Measurements from ENCODE around the gene LRRC18.

The LRRC18 gene

DNA sequence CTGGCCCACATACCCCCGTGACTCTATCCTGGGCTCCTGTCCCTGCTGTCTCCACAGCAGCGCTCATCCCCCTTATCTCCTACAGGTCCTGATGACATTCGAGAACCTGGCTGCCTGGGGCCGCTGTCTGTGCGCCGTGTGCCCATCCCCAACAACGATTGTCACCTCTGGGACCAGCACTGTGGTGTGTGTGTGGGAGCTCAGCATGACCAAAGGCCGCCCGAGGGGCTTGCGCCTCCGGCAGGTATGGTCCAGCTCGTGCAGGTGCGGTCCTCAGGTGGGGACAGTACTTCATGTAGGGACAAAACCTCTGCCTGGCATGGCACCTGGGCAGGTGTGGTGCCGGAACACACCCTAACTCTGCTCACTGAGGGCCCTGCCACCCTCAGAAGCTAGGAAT lies 30.4 kb upstream of the LRRC18 start:
- Histone ChIP-seq H3K9ac (ENCODE audit: low read depth, low read length) (no peak overlapping the region), H3K79me2 (ENCODE audit: insufficient read depth, low read length) (no peaks in the 10 kb centered on the region), H3K4me2 (ENCODE audit: insufficient read depth, low read length) (no peak overlapping the region), H3K36me3 (ENCODE audit: insufficient read depth, low read length) (no peaks in the 10 kb centered on the region), H2AFZ (ENCODE audit: low read depth, low read length) (no peak overlapping the region), H3K4me3 (ENCODE audit: low read depth in 1 of 2, low read length in 2 of 2) (no peak overlapping the region), H3K4me1 (ENCODE audit: insufficient read depth, low read length) (no peaks in the 10 kb centered on the region), H3K9me3 (ENCODE audit: insufficient read depth, low read length, severe bottlenecking) (no peaks in the 10 kb centered on the region), H4K20me1 (ENCODE audit: insufficient read depth, low read length) (no peaks in the 10 kb centered on the region), H3K27me3 (ENCODE audit: insufficient read depth, low read length, poor library complexity) (peaks cover 4% of the 10 kb centered on the region), H3K27ac (ENCODE audit: low read length) (no peak overlapping the region)
- no peak for ATAC-seq (ENCODE audit: insufficient read depth, low read depth)
- TF ChIP-seq, protein P1, sequence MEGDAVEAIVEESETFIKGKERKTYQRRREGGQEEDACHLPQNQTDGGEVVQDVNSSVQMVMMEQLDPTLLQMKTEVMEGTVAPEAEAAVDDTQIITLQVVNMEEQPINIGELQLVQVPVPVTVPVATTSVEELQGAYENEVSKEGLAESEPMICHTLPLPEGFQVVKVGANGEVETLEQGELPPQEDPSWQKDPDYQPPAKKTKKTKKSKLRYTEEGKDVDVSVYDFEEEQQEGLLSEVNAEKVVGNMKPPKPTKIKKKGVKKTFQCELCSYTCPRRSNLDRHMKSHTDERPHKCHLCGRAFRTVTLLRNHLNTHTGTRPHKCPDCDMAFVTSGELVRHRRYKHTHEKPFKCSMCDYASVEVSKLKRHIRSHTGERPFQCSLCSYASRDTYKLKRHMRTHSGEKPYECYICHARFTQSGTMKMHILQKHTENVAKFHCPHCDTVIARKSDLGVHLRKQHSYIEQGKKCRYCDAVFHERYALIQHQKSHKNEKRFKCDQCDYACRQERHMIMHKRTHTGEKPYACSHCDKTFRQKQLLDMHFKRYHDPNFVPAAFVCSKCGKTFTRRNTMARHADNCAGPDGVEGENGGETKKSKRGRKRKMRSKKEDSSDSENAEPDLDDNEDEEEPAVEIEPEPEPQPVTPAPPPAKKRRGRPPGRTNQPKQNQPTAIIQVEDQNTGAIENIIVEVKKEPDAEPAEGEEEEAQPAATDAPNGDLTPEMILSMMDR (IDR thresholded peaks at IDR 0.05; ENCODE audit: borderline replicate concordance, extremely low read depth, low read length, poor library complexity, severe bottlenecking): no peak
- no peak for TF ChIP-seq EZH2 (IDR thresholded peaks at IDR 0.05; ENCODE audit: borderline replicate concordance, low read depth, low read length, severe bottlenecking)
- DNase-seq: no peak

DNA sequence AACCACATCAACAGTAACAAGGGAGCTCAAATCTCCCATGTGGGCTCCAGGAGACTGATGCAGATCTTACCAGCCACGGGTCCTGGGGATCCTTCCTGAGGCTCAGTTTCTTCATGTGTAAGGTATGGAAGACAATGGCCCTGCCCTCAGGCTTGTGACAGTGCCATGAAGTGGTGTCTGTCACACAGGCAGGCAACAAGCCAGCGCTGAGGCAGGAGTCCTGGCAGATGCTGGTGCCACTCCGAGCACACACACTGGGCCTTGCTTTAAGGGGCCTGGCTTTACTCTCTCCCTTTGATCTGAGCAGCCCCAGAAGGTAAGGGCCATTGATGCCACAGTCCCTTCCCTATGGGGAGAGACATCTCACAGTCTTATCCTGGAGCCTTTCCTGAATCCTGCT lies 28.4 kb upstream of the LRRC18 start:
- peaks cover 4% of the 10 kb centered on the region for H3K27me3 ChIP-seq (ENCODE audit: insufficient read depth, low read length, poor library complexity)
- H3K36me3 ChIP-seq (ENCODE audit: insufficient read depth, low read length): no peaks in the 10 kb centered on the region
- DNase-seq: no peak
- H3K27ac ChIP-seq (ENCODE audit: low read length): no peak overlapping the region
- H4K20me1 ChIP-seq (ENCODE audit: insufficient read depth, low read length): no peaks in the 10 kb centered on the region
- TF ChIP-seq, protein P1 (IDR thresholded peaks at IDR 0.05; ENCODE audit: borderline replicate concordance, extremely low read depth, low read length, poor library complexity, severe bottlenecking): no peak
- TF ChIP-seq EZH2 (IDR thresholded peaks at IDR 0.05; ENCODE audit: borderline replicate concordance, low read depth, low read length, severe bottlenecking): no peak
- H2AFZ ChIP-seq (ENCODE audit: low read depth, low read length): no peak overlapping the region
- H3K4me1 ChIP-seq (ENCODE audit: insufficient read depth, low read length): no peaks in the 10 kb centered on the region
- no peaks in the 10 kb centered on the region for H3K9me3 ChIP-seq (ENCODE audit: insufficient read depth, low read length, severe bottlenecking)
- no peak overlapping the region for H3K4me3 ChIP-seq (ENCODE audit: low read depth in 1 of 2, low read length in 2 of 2)
- no peaks in the 10 kb centered on the region for H3K79me2 ChIP-seq (ENCODE audit: insufficient read depth, low read length)
- no peak overlapping the region for H3K4me2 ChIP-seq (ENCODE audit: insufficient read depth, low read length)
- H3K9ac ChIP-seq (ENCODE audit: low read depth, low read length): no peak overlapping the region
- no peak for ATAC-seq (ENCODE audit: insufficient read depth, low read depth)

DNA sequence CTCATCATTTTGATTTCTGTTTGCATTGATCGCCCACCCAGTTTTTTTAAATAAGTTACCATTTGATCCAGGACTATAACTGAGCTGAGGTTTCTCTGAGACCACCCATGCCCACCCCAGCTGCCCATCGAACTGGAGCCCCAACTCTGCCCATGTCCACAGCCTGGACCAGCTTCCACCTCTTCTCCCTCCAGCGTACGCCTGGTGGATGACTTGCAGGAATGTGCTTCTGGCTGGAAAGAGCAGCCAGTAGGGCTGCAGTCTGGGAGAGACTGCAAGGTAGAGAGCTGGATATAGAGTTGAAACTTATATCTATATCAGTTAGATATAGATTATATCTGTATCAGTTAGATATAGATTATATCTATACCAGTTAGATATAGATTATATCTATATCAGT lies 25.8 kb upstream of the LRRC18 start:
- no peak for ATAC-seq (ENCODE audit: insufficient read depth, low read depth)
- TF ChIP-seq, protein P1 (IDR thresholded peaks at IDR 0.05; ENCODE audit: borderline replicate concordance, extremely low read depth, low read length, poor library complexity, severe bottlenecking): no peak
- no peak for TF ChIP-seq EZH2 (IDR thresholded peaks at IDR 0.05; ENCODE audit: borderline replicate concordance, low read depth, low read length, severe bottlenecking)
- Histone ChIP-seq H3K9ac (ENCODE audit: low read depth, low read length) (no peak overlapping the region), H3K4me3 (ENCODE audit: low read depth in 1 of 2, low read length in 2 of 2) (no peak overlapping the region), H3K9me3 (ENCODE audit: insufficient read depth, low read length, severe bottlenecking) (no peaks in the 10 kb centered on the region), H3K36me3 (ENCODE audit: insufficient read depth, low read length) (no peaks in the 10 kb centered on the region), H3K4me1 (ENCODE audit: insufficient read depth, low read length) (no peaks in the 10 kb centered on the region), H3K79me2 (ENCODE audit: insufficient read depth, low read length) (no peaks in the 10 kb centered on the region), H2AFZ (ENCODE audit: low read depth, low read length) (no peak overlapping the region), H3K4me2 (ENCODE audit: insufficient read depth, low read length) (no peak overlapping the region), H4K20me1 (ENCODE audit: insufficient read depth, low read length) (no peaks in the 10 kb centered on the region), H3K27ac (ENCODE audit: low read length) (no peak overlapping the region), H3K27me3 (ENCODE audit: insufficient read depth, low read length, poor library complexity) (peaks cover 4% of the 10 kb centered on the region)
- no peak for DNase-seq

DNA sequence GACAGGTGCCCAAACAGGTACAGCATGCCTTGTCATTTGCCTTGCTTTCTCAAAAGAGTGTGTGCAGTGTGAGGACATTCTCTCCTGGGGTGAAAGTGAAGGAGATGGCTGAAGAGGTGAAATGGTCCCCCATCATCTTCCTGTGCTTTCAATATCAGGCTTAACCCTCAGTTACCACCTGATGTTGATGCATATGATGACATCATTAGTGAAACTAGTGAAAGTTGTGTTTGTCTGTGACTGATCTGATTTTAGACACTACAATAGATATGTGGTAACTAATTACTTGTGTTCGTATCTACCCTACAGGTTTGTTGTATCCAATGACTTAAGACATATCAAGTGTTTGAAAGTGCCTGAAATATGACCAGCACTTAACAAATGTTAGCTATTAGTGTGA lies 24.4 kb upstream of the LRRC18 start:
- H3K27ac ChIP-seq (ENCODE audit: low read length): no peak overlapping the region
- DNase-seq: no peak
- H4K20me1 ChIP-seq (ENCODE audit: insufficient read depth, low read length): no peaks in the 10 kb centered on the region
- no peak overlapping the region for H3K4me3 ChIP-seq (ENCODE audit: low read depth in 1 of 2, low read length in 2 of 2)
- no peaks in the 10 kb centered on the region for H3K9me3 ChIP-seq (ENCODE audit: insufficient read depth, low read length, severe bottlenecking)
- H3K79me2 ChIP-seq (ENCODE audit: insufficient read depth, low read length): no peaks in the 10 kb centered on the region
- no peak overlapping the region for H2AFZ ChIP-seq (ENCODE audit: low read depth, low read length)
- H3K36me3 ChIP-seq (ENCODE audit: insufficient read depth, low read length): no peaks in the 10 kb centered on the region
- no peak overlapping the region for H3K9ac ChIP-seq (ENCODE audit: low read depth, low read length)
- TF ChIP-seq EZH2 (IDR thresholded peaks at IDR 0.05; ENCODE audit: borderline replicate concordance, low read depth, low read length, severe bottlenecking): no peak
- TF ChIP-seq, protein P1 (IDR thresholded peaks at IDR 0.05; ENCODE audit: borderline replicate concordance, extremely low read depth, low read length, poor library complexity, severe bottlenecking): no peak
- H3K4me2 ChIP-seq (ENCODE audit: insufficient read depth, low read length): no peak overlapping the region
- H3K4me1 ChIP-seq (ENCODE audit: insufficient read depth, low read length): no peaks in the 10 kb centered on the region
- peaks cover 4% of the 10 kb centered on the region for H3K27me3 ChIP-seq (ENCODE audit: insufficient read depth, low read length, poor library complexity)
- no peak for ATAC-seq (ENCODE audit: insufficient read depth, low read depth)
